Smooth muscle cell (in vitro differentiated cells): Measurements from ENCODE around the gene ADORA1. TPM values are rescaled to one million over a fixed set of nuclear protein-coding genes. Genes with fewer than 3 reads are reported as not detected.

Experiments
- DNase-seq: peaks from one replicate; lab custom pipeline; 2025; ENCODE audit not compliant: unreplicated experiment; lab: John Stamatoyannopoulos, UW
- H2AFZ ChIP-seq: fragments of 200-600 bp; sonication (generic); 2 replicates; pipeline ENCODE4 v1.6.0; 2016; ENCODE audit warnings: antibody characterized with exemption, low read depth, mild to moderate bottlenecking
- H3F3A ChIP-seq: fragments of 200-600 bp; sonication (generic); 2 replicates; pipeline ENCODE4 v1.6.0; 2017; ENCODE audit warnings: antibody characterized with exemption, low read depth
- H3K27ac ChIP-seq: fragments of 200-600 bp; sonication (generic); 2 replicates; pipeline ENCODE4 v1.5.1; 2016; ENCODE audit warnings: low read depth, mild to moderate bottlenecking
- H3K27me3 ChIP-seq: fragments of 200-600 bp; sonication (generic); 2 replicates; pipeline ENCODE4 v1.6.1; 2016; ENCODE audit warnings: low read depth, mild to moderate bottlenecking
- H3K36me3 ChIP-seq: fragments of 200-600 bp; sonication (generic); 2 replicates; pipeline ENCODE4 v1.5.1; 2016; ENCODE audit warnings: low read depth
- H3K4me1 ChIP-seq: fragments of 200-600 bp; sonication (generic); 2 replicates; pipeline ENCODE4 v1.5.1; 2016; ENCODE audit warnings: low read depth
- H3K4me2 ChIP-seq: fragments of 200-600 bp; sonication (generic); 2 replicates; pipeline ENCODE4 v1.6.0; 2016; ENCODE audit warnings: mild to moderate bottlenecking
- H3K4me3 ChIP-seq: fragments of 200-600 bp; sonication (generic); 2 replicates; pipeline ENCODE4 v1.5.1; 2016; ENCODE audit warnings: mild to moderate bottlenecking
- H3K79me2 ChIP-seq: fragments of 200-600 bp; sonication (generic); 2 replicates; pipeline ENCODE4 v1.6.0; 2016; ENCODE audit warnings: low read depth, mild to moderate bottlenecking
- H3K9ac ChIP-seq: fragments of 200-600 bp; sonication (generic); 2 replicates; pipeline ENCODE4 v1.6.0; 2016; ENCODE audit warnings: low read depth
- H3K9me3 ChIP-seq: fragments of 200-600 bp; sonication (generic); replicated peaks from 2 replicates; pipeline ENCODE4 v1.5.1; 2016; ENCODE audit warnings: low read depth
- H4K20me1 ChIP-seq: fragments of 200-600 bp; sonication (generic); 2 replicates; pipeline ENCODE4 v1.6.0; 2016; ENCODE audit warnings: low read depth
- CTCF ChIP-seq: fragments of 200-600 bp; sonication (generic); IDR thresholded peaks from 2 replicates; pipeline ENCODE4 v1.5.1; 2017; ENCODE audit warnings: borderline replicate concordance, mild to moderate bottlenecking, antibody characterized with exemption; ENCODE audit not compliant: insufficient read depth, poor library complexity, severe bottlenecking
- WGBS: methylation state at CpG from one replicate; pipeline ENCODE4 v1.1.7; 2016; ENCODE audit warnings: low lambda C conversion rate; 5-methylcytosine and 5-hydroxymethylcytosine counted together
- polyA plus RNA-seq: library from polyadenylated mRNA; unstranded; fragments of >200 nt; fragmentation: Nextera tagmentation; extraction: Ambion mirVana; gene quantifications from 2 replicates; pipeline ENCODE4 v1.2.1, GENCODE V29; 2016
- total RNA-seq: library from RNA; depleted of rRNA; stranded (reverse); fragments of >200 nt; gene quantifications from 2 replicates; pipeline ENCODE4 v1.2.3, GENCODE V29; 2014

The ADORA1 gene
- total and polyA plus RNA-seq, 2 experiments from 2014 or later: 16.0 to 18.0 TPM

- Histone ChIP-seq H2AFZ (no peak overlapping the region), H3F3A (peaks cover 30% of the 10 kb centered on the region), H3K36me3 (no peaks in the 10 kb centered on the region), H3K27ac (peak overlapping the region; percentile 93), H3K79me2 (no peaks in the 10 kb centered on the region), H3K4me1 (peaks cover 22% of the 10 kb centered on the region), H4K20me1 (no peaks in the 10 kb centered on the region), H3K9ac (peak overlapping the region; percentile 51), H3K9me3 (no peaks in the 10 kb centered on the region), H3K4me2 (peak overlapping the region; percentile 38), H3K27me3 (no peaks in the 10 kb centered on the region), H3K4me3 (no peak overlapping the region)
- DNase-seq: no peak
- 15% methylated on average over 2 of the region's 2 CpGs for WGBS
- TF ChIP-seq CTCF: no peak
These were observed 77.2 kb downstream of the ADORA1 start for GRCh38 chr1:203204756-203205155.

GRCh38 chr1:203206129-203206687 is 78.7 kb downstream of the ADORA1 start:
- TF ChIP-seq CTCF: no peak
- Histone ChIP-seq H3K9ac (no peak overlapping the region), H3K27ac (peak overlapping the region; percentile 93), H2AFZ (no peak overlapping the region), H3K79me2 (no peaks in the 10 kb centered on the region), H4K20me1 (no peaks in the 10 kb centered on the region), H3F3A (peaks cover 30% of the 10 kb centered on the region), H3K36me3 (no peaks in the 10 kb centered on the region), H3K4me1 (peaks cover 14% of the 10 kb centered on the region), H3K4me3 (no peak overlapping the region), H3K9me3 (no peaks in the 10 kb centered on the region), H3K4me2 (peak overlapping the region; percentile 54), H3K27me3 (no peaks in the 10 kb centered on the region)
- DNase-seq: no peak
- 26% methylated on average over 5 of the region's 5 CpGs for WGBS

- no peak for DNase-seq
- no peaks in the 10 kb centered on the region for H4K20me1 ChIP-seq
- H3F3A ChIP-seq: peaks cover 22% of the 10 kb centered on the region
- H3K27me3 ChIP-seq: no peaks in the 10 kb centered on the region
- no peaks in the 10 kb centered on the region for H3K9me3 ChIP-seq
- no peaks in the 10 kb centered on the region for H3K36me3 ChIP-seq
- no peak for TF ChIP-seq CTCF
- 63% methylated on average over 2 of the region's 2 CpGs for WGBS
- no peaks in the 10 kb centered on the region for H3K79me2 ChIP-seq
- H3K4me2 ChIP-seq: no peak overlapping the region
- H3K9ac ChIP-seq: no peak overlapping the region
- H3K4me1 ChIP-seq: peaks cover 14% of the 10 kb centered on the region
- H3K27ac ChIP-seq: peak overlapping the region; percentile 44
- H2AFZ ChIP-seq: peak overlapping the region; percentile 0
- H3K4me3 ChIP-seq: no peak overlapping the region
These were observed 80.2 kb downstream of the ADORA1 start for GRCh38 chr1:203207751-203208150.

- no peaks in the 10 kb centered on the region for H3K36me3 ChIP-seq
- H3K27me3 ChIP-seq: no peaks in the 10 kb centered on the region
- H3K4me1 ChIP-seq: peaks cover 14% of the 10 kb centered on the region
- H3K9me3 ChIP-seq: no peaks in the 10 kb centered on the region
- TF ChIP-seq CTCF: no peak
- H3K27ac ChIP-seq: peak overlapping the region; percentile 44
- H2AFZ ChIP-seq: peak overlapping the region; percentile 0
- no peaks in the 10 kb centered on the region for H4K20me1 ChIP-seq
- DNase-seq: no peak
- WGBS: 73% methylated on average over 1 of the region's 1 CpG
- no peak overlapping the region for H3K4me2 ChIP-seq
- H3F3A ChIP-seq: peaks cover 21% of the 10 kb centered on the region
- H3K9ac ChIP-seq: no peak overlapping the region
- no peaks in the 10 kb centered on the region for H3K79me2 ChIP-seq
- no peak overlapping the region for H3K4me3 ChIP-seq
These were observed 80.7 kb downstream of the ADORA1 start for GRCh38 chr1:203208181-203208580.
